Neuronal stem cell (in vitro differentiated cells): Measurements from ENCODE around the gene HS3ST5.

Experiments used
- DNase-seq: peaks from one replicate; pipeline ENCODE4 v3.0.0-alpha.2; 2013; ENCODE audit warnings: low spot score
- H2AFZ ChIP-seq: one replicate; pipeline ENCODE4 v1.6.1; 2013; ENCODE audit warnings: mild to moderate bottlenecking, low read length, inconsistent platforms
- H2AK5ac ChIP-seq: 2 replicates; pipeline ENCODE4 v1.6.1; 2013; ENCODE audit warnings: low read depth, mild to moderate bottlenecking, inconsistent platforms, low read length, moderate library complexity, mixed read lengths
- H2BK120ac ChIP-seq: 2 replicates; pipeline ENCODE4 v1.6.1; 2013; ENCODE audit warnings: low read depth, mild to moderate bottlenecking, inconsistent platforms, low read length, moderate library complexity, mixed read lengths
- H2BK12ac ChIP-seq: one replicate; pipeline ENCODE4 v1.6.1; 2013; ENCODE audit warnings: low read length, inconsistent platforms
- H2BK15ac ChIP-seq: 2 replicates; pipeline ENCODE4 v1.6.1; 2013; ENCODE audit warnings: mild to moderate bottlenecking, low read length, inconsistent platforms, mixed read lengths
- H2BK5ac ChIP-seq: one replicate; pipeline ENCODE4 v1.6.1; 2013; ENCODE audit warnings: inconsistent platforms, mild to moderate bottlenecking, low read length, moderate library complexity
- H3K14ac ChIP-seq: one replicate; pipeline ENCODE4 v1.6.1; 2013; ENCODE audit warnings: low read length, inconsistent platforms
- H3K18ac ChIP-seq: 2 replicates; pipeline ENCODE4 v1.6.1; 2013; ENCODE audit warnings: low read length, inconsistent platforms
- H3K23ac ChIP-seq: 2 replicates; pipeline ENCODE4 v1.6.1; 2013; ENCODE audit warnings: low read depth, mild to moderate bottlenecking, mixed read lengths, low read length, inconsistent platforms; ENCODE audit not compliant: poor library complexity
- H3K27ac ChIP-seq: replicated peaks from 3 replicates; pipeline ENCODE4 v1.5.1; 2013; ENCODE audit warnings: low read length, inconsistent platforms
- H3K27me3 ChIP-seq, 3 experiments: 2 replicates each; pipeline ENCODE4 v1.6.1; 2013; ENCODE audit warnings: low read length in 3 of 3, mild to moderate bottlenecking in 2 of 3, inconsistent platforms in 1 of 3, low read depth in 1 of 3, mixed read lengths in 1 of 3, moderate library complexity in 1 of 3; ENCODE audit not compliant: control insufficient read depth in 3 of 3, insufficient read depth in 3 of 3
- H3K36me3 ChIP-seq, 2 donors: replicated peaks in 1 of 2; 2 replicates each; pipeline ENCODE4 v1.6.1; 2013; ENCODE audit warnings: low read length in 2 of 2; ENCODE audit not compliant: control insufficient read depth in 2 of 2, insufficient read depth in 2 of 2
- H3K4ac ChIP-seq: 2 replicates; pipeline ENCODE4 v1.6.1; 2013; ENCODE audit warnings: inconsistent platforms, mild to moderate bottlenecking, low read length, moderate library complexity
- H3K4me1 ChIP-seq, 2 donors: 1 replicate in 1 of 2; 2 replicates in 1 of 2; pipeline ENCODE4 v1.6.1; 2013; ENCODE audit warnings: low read length in 2 of 2, low read depth in 1 of 2; ENCODE audit not compliant: control insufficient read depth in 2 of 2, insufficient read depth in 1 of 2
- H3K4me2 ChIP-seq: one replicate; pipeline ENCODE4 v1.6.1; 2013; ENCODE audit warnings: mild to moderate bottlenecking, low read length, inconsistent platforms; ENCODE audit not compliant: insufficient read depth, poor library complexity, severe bottlenecking
- H3K4me3 ChIP-seq, 2 donors: 2 replicates each; pipeline ENCODE4 v1.5.1; 2013; ENCODE audit warnings: low read length in 2 of 2, mild to moderate bottlenecking in 2 of 2, inconsistent platforms in 1 of 2, moderate library complexity in 1 of 2
- H3K79me1 ChIP-seq: one replicate; pipeline ENCODE4 v1.6.1; 2013; ENCODE audit warnings: low read depth, mild to moderate bottlenecking, inconsistent platforms, low read length, moderate library complexity
- H3K9ac ChIP-seq: one replicate; pipeline ENCODE4 v1.6.1; 2013; ENCODE audit warnings: mild to moderate bottlenecking, low read depth, low read length, inconsistent platforms; ENCODE audit not compliant: poor library complexity
- H3K9me3 ChIP-seq, 2 donors: replicated peaks in 1 of 2; 2 replicates each; pipeline versions ENCODE3 to v1.6.1; 2013; ENCODE audit warnings: low read length in 2 of 2, mild to moderate bottlenecking in 2 of 2, inconsistent platforms in 1 of 2, low read depth in 1 of 2, mixed read lengths in 1 of 2, moderate library complexity in 1 of 2; ENCODE audit not compliant: control insufficient read depth in 2 of 2, insufficient read depth in 1 of 2
- H4K8ac ChIP-seq: one replicate; pipeline ENCODE4 v1.6.1; 2013; ENCODE audit warnings: low read depth, mild to moderate bottlenecking, inconsistent platforms, low read length, moderate library complexity
- H4K91ac ChIP-seq: one replicate; pipeline ENCODE4 v1.6.1; 2013; ENCODE audit warnings: low read length, low read depth, mild to moderate bottlenecking, inconsistent platforms; ENCODE audit not compliant: poor library complexity
- whole genome bisulfite sequencing, 2 donors: extraction: QIAGEN DNeasy Blood & Tissue Kit; methylation state at CpG; one replicate each; pipeline ENCODE4 v1.1.7; 2013; ENCODE audit warnings: missing lambda C conversion rate in 2 of 2, mixed read lengths in 1 of 2; ENCODE audit not compliant: insufficient read length in 2 of 2, insufficient replicate concordance in 1 of 2; ENCODE audit errors: extremely low coverage in 2 of 2; 5-methylcytosine and 5-hydroxymethylcytosine counted together

HS3ST5 gene

GRCh38 chr6:114339706-114340105, 3.1 kb downstream of the HS3ST5 start:
- no peaks in the 10 kb centered on the region for H3K36me3 ChIP-seq
- no peak overlapping the region for H2AK5ac ChIP-seq
- no peak overlapping the region for H2BK15ac ChIP-seq
- no peak overlapping the region for H3K27ac ChIP-seq
- H4K91ac ChIP-seq: no peak overlapping the region
- no CpG with 5 or more reads among the region's 1 CpG for WGBS, 2 donors
- no peak overlapping the region for H3K23ac ChIP-seq
- H3K4me1 ChIP-seq: peaks cover 3 to 18% of the 10 kb centered on the region in 2 donors
- H3K27me3 ChIP-seq: peaks cover 0 to 6% (median 0%) of the 10 kb centered on the region in 3 experiments
- no peak overlapping the region for H3K18ac ChIP-seq
- no peak overlapping the region for H3K4me3 ChIP-seq
- H3K9ac ChIP-seq: no peak overlapping the region
- DNase-seq: no peak
- no peak overlapping the region for H4K8ac ChIP-seq
- no peak overlapping the region for H3K14ac ChIP-seq
- H2BK120ac ChIP-seq: no peak overlapping the region
- H3K9me3 ChIP-seq: no peaks in the 10 kb centered on the region
- H3K4me2 ChIP-seq: no peak overlapping the region
- no peak overlapping the region for H2BK5ac ChIP-seq
- H3K79me1 ChIP-seq: no peaks in the 10 kb centered on the region
- H3K4ac ChIP-seq: no peak overlapping the region
- H2BK12ac ChIP-seq: no peak overlapping the region
- no peak overlapping the region for H2AFZ ChIP-seq

DNA sequence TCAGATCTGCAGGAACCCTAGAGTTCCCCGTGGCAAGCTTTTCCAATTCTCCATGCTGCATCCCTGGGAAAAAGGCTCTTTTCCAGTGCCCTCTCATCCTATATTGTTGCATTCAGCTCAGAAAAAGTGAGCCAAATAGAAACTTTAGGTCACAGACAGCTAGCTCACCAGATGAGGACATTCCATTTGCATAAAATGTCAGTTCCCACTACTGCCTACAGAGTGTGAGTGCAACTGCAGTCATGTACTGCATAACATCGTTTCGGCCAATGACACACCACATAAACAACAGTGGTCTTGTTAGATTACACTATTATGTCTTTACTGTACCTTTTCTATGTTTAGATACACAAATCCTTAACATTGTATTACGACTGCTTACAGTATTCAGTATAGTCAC, 8.6 kb downstream of the HS3ST5 start:
- H2BK12ac ChIP-seq: no peak overlapping the region
- peaks cover 0 to 4% of the 10 kb centered on the region in 2 donors for H3K36me3 ChIP-seq
- H3K4me3 ChIP-seq: no peak overlapping the region
- no peak overlapping the region for H3K27ac ChIP-seq
- no peak overlapping the region for H3K23ac ChIP-seq
- H2AFZ ChIP-seq: no peak overlapping the region
- H3K4me1 ChIP-seq: no peaks in the 10 kb centered on the region
- H3K79me1 ChIP-seq: no peaks in the 10 kb centered on the region
- no peak overlapping the region for H2AK5ac ChIP-seq
- no peak overlapping the region for H3K4me2 ChIP-seq
- no peaks in the 10 kb centered on the region for H3K27me3 ChIP-seq
- no peak overlapping the region for H4K91ac ChIP-seq
- H3K9ac ChIP-seq: no peak overlapping the region
- H2BK5ac ChIP-seq: no peak overlapping the region
- no peak overlapping the region for H3K4ac ChIP-seq
- H2BK120ac ChIP-seq: no peak overlapping the region
- DNase-seq: no peak
- H2BK15ac ChIP-seq: no peak overlapping the region
- H4K8ac ChIP-seq: no peak overlapping the region
- H3K18ac ChIP-seq: no peak overlapping the region
- no peaks in the 10 kb centered on the region for H3K9me3 ChIP-seq
- no peak overlapping the region for H3K14ac ChIP-seq
- no CpG with 5 or more reads among the region's 4 CpGs for WGBS, 2 donors

- no peak overlapping the region for H3K4me2 ChIP-seq
- no peak overlapping the region for H3K4me3 ChIP-seq
- H3K23ac ChIP-seq: no peak overlapping the region
- no peak overlapping the region for H2AFZ ChIP-seq
- peaks cover 0 to 4% of the 10 kb centered on the region in 2 donors for H3K36me3 ChIP-seq
- H3K18ac ChIP-seq: no peak overlapping the region
- no peak overlapping the region for H2BK5ac ChIP-seq
- H2BK15ac ChIP-seq: no peak overlapping the region
- no peak overlapping the region for H4K91ac ChIP-seq
- H4K8ac ChIP-seq: no peak overlapping the region
- no peak overlapping the region for H2BK12ac ChIP-seq
- H3K14ac ChIP-seq: no peak overlapping the region
- no peak overlapping the region for H2AK5ac ChIP-seq
- no peaks in the 10 kb centered on the region for H3K79me1 ChIP-seq
- no peak for DNase-seq
- no peaks in the 10 kb centered on the region for H3K4me1 ChIP-seq
- H3K9ac ChIP-seq: no peak overlapping the region
- no peak overlapping the region for H3K4ac ChIP-seq
- H3K9me3 ChIP-seq: no peaks in the 10 kb centered on the region
- no peak overlapping the region for H3K27ac ChIP-seq
- H3K27me3 ChIP-seq: no peaks in the 10 kb centered on the region
- H2BK120ac ChIP-seq: no peak overlapping the region
Measured at GRCh38 chr6:114327074-114327473, 15.7 kb downstream of the HS3ST5 start.

- Histone ChIP-seq H4K91ac (no peak overlapping the region), H4K8ac (no peak overlapping the region), H3K27ac (no peak overlapping the region), H2BK12ac (no peak overlapping the region), H2BK15ac (no peak overlapping the region), H3K9ac (no peak overlapping the region), H3K4me2 (no peak overlapping the region), H3K4me1 (no peaks in the 10 kb centered on the region), H3K36me3 (no peaks in the 10 kb centered on the region), H3K4me3 (no peak overlapping the region), H3K18ac (no peak overlapping the region), H3K14ac (no peak overlapping the region), H2BK120ac (no peak overlapping the region), H3K9me3 (no peaks in the 10 kb centered on the region), H2AFZ (no peak overlapping the region), H3K4ac (no peak overlapping the region), H2AK5ac (no peak overlapping the region), H3K27me3 (no peaks in the 10 kb centered on the region), H3K79me1 (no peaks in the 10 kb centered on the region), H3K23ac (no peak overlapping the region), H2BK5ac (no peak overlapping the region)
- whole genome bisulfite sequencing, 2 donors: no CpG with 5 or more reads among the region's 1 CpG
- DNase-seq: no peak
Measured at GRCh38 chr6:114323784-114324183, 19.0 kb downstream of the HS3ST5 start.
